Gastrocnemius medialis (tissue), 4 donors: ENCODE results near the gene NCL.

ENCODE experiments used
- CTCF ChIP-seq, 5 experiments: fragments of 450-650 bp in 3 of 5; fragments of 200-600 bp in 2 of 5; sonication (generic) in 2 of 5; IDR thresholded peaks in 4 of 5; conservative IDR thresholded peaks in 1 of 5; 1 replicate in 4 of 5; 2 replicates in 1 of 5; pipeline ENCODE4 v1.5.1; 2016 to 2019; ENCODE audit warnings: antibody characterized with exemption in 5 of 5, mild to moderate bottlenecking in 3 of 5, moderate library complexity in 3 of 5
- POLR2A ChIP-seq, 2 donors: fragments of 450-650 bp; IDR thresholded peaks; one replicate each; pipeline ENCODE4 v1.6.1; 2017; ENCODE audit warnings: antibody characterized with exemption in 2 of 2, mild to moderate bottlenecking in 2 of 2, moderate library complexity in 2 of 2

GRCh38 chr2:231482806-231483391 is 18.6 kb upstream of the NCL start:
- TF ChIP-seq CTCF (IDR thresholded peaks at IDR 0.05 in 4 of 5, conservative IDR thresholded peaks at IDR 0.05 in 1 of 5) = peak; percentile 78 to 96 (median 82)
- no peak for TF ChIP-seq POLR2A (IDR thresholded peaks at IDR 0.05)
